SK-N-MC (cell line): Measurements from ENCODE around the gene FLCN.

ENCODE experiments used
- DNase-seq: peaks from one replicate; pipeline ENCODE4 v3.0.0-alpha.2; 2011; ENCODE audit warnings: low read depth, low spot score
- H3K27ac ChIP-seq: fragments of 200-600 bp; sonication (generic); 2 replicates; pipeline ENCODE4 v1.5.1; 2016; ENCODE audit warnings: mixed run types
- H3K36me3 ChIP-seq: fragments of 200-600 bp; sonication (generic); 2 replicates; pipeline ENCODE4 v1.6.1; 2017; ENCODE audit warnings: antibody characterized with exemption, low read length, mixed read lengths; ENCODE audit not compliant: insufficient read depth
- H3K4me3 ChIP-seq: fragments of 200-600 bp; sonication (generic); 2 replicates; pipeline ENCODE4 v1.5.1; 2016
- H3K9ac ChIP-seq: fragments of 200-600 bp; sonication (generic); 2 replicates; pipeline ENCODE4 v1.8.0; 2017; ENCODE audit warnings: mixed run types, mixed read lengths; ENCODE audit not compliant: insufficient read length
- H3K9me3 ChIP-seq: fragments of 200-600 bp; sonication (generic); 2 replicates; pipeline ENCODE4 v1.6.1; 2017; ENCODE audit warnings: low read depth, mild to moderate bottlenecking, antibody characterized with exemption, low read length, moderate library complexity, mixed read lengths
- EZH2 ChIP-seq: fragments of 200-600 bp; sonication (generic); IDR thresholded peaks from one replicate; pipeline ENCODE4 v1.6.1; 2017; ENCODE audit warnings: antibody characterized with exemption
- FOXP2 ChIP-seq: optimal IDR thresholded peaks from 2 replicates; pipeline ENCODE3; 2011; ENCODE audit warnings: mild to moderate bottlenecking, moderate library complexity; ENCODE audit not compliant: insufficient read depth; ENCODE audit errors: extremely low read length, control extremely low read depth
- POLR2AphosphoS5 ChIP-seq: IDR thresholded peaks from 2 replicates; pipeline ENCODE4 v1.6.1; 2012; ENCODE audit warnings: mild to moderate bottlenecking, low read depth, low read length, borderline replicate concordance

Gene FLCN

GRCh38 chr17:17217995-17218394 lies 19.0 kb downstream of the FLCN start:
- Histone ChIP-seq H3K36me3 (peaks cover 56% of the 10 kb centered on the region; the same call in 1 of the 2 replicates), H3K9me3 (no peaks in the 10 kb centered on the region), H3K4me3 (no peak overlapping the region), H3K27ac (no peak overlapping the region), H3K9ac (no peak overlapping the region)
- no peak for TF ChIP-seq FOXP2
- TF ChIP-seq EZH2, result no peak
- TF ChIP-seq POLR2AphosphoS5, result no peak
- DNase-seq, result no peak

DNA sequence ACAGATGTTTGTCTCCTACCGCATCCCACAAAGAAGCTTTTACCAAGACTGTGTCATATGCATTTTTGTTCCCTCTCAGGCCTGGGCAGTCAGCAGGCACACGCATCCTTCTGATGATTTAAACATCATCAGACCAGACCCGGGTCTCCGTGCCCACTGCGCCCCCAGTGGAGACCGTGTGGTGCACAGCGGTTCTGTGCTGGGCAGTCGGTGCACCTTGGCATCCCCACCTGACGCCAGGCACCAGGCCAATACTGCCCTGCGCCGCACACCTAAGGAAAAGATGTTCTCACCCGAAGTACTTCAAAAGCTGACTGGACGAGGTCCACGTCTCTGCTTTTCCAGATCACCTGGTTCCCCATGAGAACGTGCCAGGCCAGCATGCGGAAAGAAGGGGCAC lies 20.2 kb downstream of the FLCN start:
- Histone ChIP-seq H3K9me3 (no peaks in the 10 kb centered on the region), H3K36me3 (peaks cover 50% of the 10 kb centered on the region; the same call in 1 of the 2 replicates), H3K9ac (no peak overlapping the region), H3K4me3 (no peak overlapping the region), H3K27ac (no peak overlapping the region)
- no peak for DNase-seq
- TF ChIP-seq FOXP2, result no peak
- TF ChIP-seq POLR2AphosphoS5, result no peak
- no peak for TF ChIP-seq EZH2

GRCh38 chr17:17216236-17216635 lies 20.7 kb downstream of the FLCN start:
- TF ChIP-seq POLR2AphosphoS5 (no peak), FOXP2 (no peak), EZH2 (no peak)
- DNase-seq, result no peak
- H3K27ac ChIP-seq, result no peak overlapping the region
- no peak overlapping the region for H3K4me3 ChIP-seq
- peaks cover 45% of the 10 kb centered on the region; the same call in 1 of the 2 replicates for H3K36me3 ChIP-seq
- no peak overlapping the region for H3K9ac ChIP-seq
- no peaks in the 10 kb centered on the region for H3K9me3 ChIP-seq

DNA sequence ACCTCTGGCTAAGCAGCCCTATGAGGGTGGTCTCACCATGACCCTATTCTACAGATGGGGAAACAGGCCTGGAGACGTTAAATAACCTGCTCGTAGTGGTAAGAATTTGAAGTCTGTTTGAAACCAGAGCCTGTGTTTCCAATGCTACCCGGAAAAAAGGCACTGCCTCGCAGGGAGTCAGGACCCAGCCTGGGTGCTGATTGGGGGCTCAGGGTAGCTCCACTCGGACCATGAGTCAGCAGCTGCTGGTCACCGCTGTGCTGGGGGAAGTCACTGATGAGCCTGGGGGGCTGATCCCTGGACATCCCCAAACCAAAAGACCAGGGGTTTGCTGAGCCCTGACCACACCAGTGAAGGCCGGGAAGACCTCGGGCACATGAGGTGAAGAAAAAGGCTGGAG lies 21.4 kb downstream of the FLCN start:
- peaks cover 38% of the 10 kb centered on the region; the same call in 1 of the 2 replicates for H3K36me3 ChIP-seq

GRCh38 chr17:17214646-17215436 lies 22.1 kb downstream of the FLCN start:
- DNase-seq, result no peak
- Histone ChIP-seq H3K9me3 (no peaks in the 10 kb centered on the region), H3K36me3 (peaks cover 33% of the 10 kb centered on the region; the same call in 1 of the 2 replicates), H3K27ac (no peak overlapping the region), H3K9ac (no peak overlapping the region), H3K4me3 (no peak overlapping the region)
- TF ChIP-seq EZH2, result no peak
- TF ChIP-seq POLR2AphosphoS5, result no peak
- no peak for TF ChIP-seq FOXP2

More for the DNA sequence above, 21.4 kb downstream of the FLCN start:
- no peak for DNase-seq
- Histone ChIP-seq H3K9me3 (no peaks in the 10 kb centered on the region), H3K4me3 (no peak overlapping the region), H3K9ac (no peak overlapping the region), H3K27ac (no peak overlapping the region)
- no peak for TF ChIP-seq FOXP2
- no peak for TF ChIP-seq EZH2
- no peak for TF ChIP-seq POLR2AphosphoS5

DNA sequence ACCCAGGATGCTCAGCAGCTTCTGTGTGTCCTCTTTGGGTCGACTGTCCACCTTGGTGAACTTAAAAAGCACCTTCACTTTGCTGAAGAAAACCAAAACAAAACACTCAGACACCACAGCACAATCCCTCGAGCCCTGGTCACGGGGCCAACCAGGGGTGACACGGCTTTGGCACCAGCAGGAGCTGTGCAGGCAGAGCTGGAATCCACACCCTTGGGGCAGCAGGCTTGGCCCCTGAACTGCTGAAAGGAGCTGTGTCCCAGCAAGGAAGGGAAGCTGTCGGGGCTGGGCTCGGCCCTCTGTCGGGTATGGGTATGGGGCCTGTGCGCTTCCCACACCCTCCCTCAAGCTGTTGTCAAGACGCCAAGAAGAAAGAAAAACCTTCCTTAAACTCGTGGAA lies 23.2 kb downstream of the FLCN start:
- DNase-seq, result no peak
- Histone ChIP-seq H3K9ac (no peak overlapping the region), H3K4me3 (no peak overlapping the region), H3K9me3 (no peaks in the 10 kb centered on the region), H3K27ac (no peak overlapping the region), H3K36me3 (peaks cover 30% of the 10 kb centered on the region; the same call in 1 of the 2 replicates)
- TF ChIP-seq EZH2 (no peak), POLR2AphosphoS5 (no peak), FOXP2 (no peak)

DNA sequence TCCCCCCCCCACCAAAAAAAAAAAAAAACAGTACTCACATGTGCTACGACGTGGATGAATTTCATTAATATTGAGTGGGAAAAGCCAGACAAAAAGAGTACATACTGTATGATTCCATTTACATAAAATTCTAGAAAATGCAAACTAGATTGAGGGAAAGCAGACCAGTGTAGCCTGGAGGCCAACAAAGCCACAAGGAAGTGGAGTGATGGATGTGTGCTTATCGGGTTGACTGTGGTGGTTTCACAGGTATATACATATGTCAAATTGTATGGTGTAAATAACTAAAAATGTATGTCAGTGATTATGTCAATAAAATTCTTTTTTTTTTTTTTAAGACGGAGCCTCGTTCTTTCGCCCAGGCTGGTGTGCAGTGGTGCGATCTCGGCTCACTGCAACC lies 29.0 kb downstream of the FLCN start:
- DNase-seq, result no peak
- peaks cover 6% of the 10 kb centered on the region; the same call in 1 of the 2 replicates for H3K36me3 ChIP-seq
- no peak overlapping the region for H3K9ac ChIP-seq
- no peak for TF ChIP-seq EZH2
- TF ChIP-seq POLR2AphosphoS5, result no peak
- no peak for TF ChIP-seq FOXP2
- no peak overlapping the region for H3K4me3 ChIP-seq
- no peak overlapping the region for H3K27ac ChIP-seq
- no peaks in the 10 kb centered on the region for H3K9me3 ChIP-seq

DNA sequence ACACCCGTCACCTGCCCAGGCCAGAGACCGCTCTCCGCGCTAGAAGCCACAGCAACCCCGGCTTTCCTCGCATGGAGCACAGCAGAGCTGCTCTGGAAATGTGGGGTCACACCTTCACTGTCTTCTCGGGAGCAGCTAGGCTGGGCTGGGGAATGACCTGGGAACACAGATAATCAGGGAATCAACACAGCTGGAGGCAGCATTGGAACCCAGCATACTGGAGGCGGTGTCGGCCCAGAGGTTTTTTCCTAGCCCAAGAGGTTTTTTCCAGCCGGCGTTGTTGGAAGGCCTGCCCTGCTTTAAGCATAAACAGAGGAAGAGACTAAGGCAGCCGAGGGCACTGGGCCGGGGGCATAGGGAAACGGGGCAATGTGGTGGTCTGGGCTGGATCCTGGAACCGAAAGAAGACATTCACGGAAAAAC lies 30.0 kb downstream of the FLCN start:
- H3K36me3 ChIP-seq, result peaks cover 15% of the 10 kb centered on the region
- no peaks in the 10 kb centered on the region for H3K9me3 ChIP-seq
- no peak for DNase-seq
- TF ChIP-seq POLR2AphosphoS5, result no peak
- no peak for TF ChIP-seq EZH2
- no peak for TF ChIP-seq FOXP2
- no peak overlapping the region for H3K4me3 ChIP-seq
- H3K27ac ChIP-seq, result peak overlapping the region; percentile 88
- no peak overlapping the region for H3K9ac ChIP-seq
